Liver (tissue), 3 donors: ENCODE measurements around the gene ESPN.

Experiments used
- CTCF ChIP-seq: fragments of 150-350 bp; IDR thresholded peaks from 2 replicates; pipeline ENCODE4 v1.5.1; 2017; ENCODE audit warnings: improper control_type of control experiment, low read depth, low read length; ENCODE audit not compliant: missing input control
- RXRA ChIP-seq, 2 donors: IDR thresholded peaks; 2 replicates each; pipeline ENCODE4 v1.6.1; 2017 to 2018; ENCODE audit warnings: antibody characterized with exemption in 2 of 2, mild to moderate bottlenecking in 1 of 2
- SP1 ChIP-seq: IDR thresholded peaks from 2 replicates; pipeline ENCODE4 v1.6.1; 2018; ENCODE audit warnings: antibody characterized with exemption, mild to moderate bottlenecking
- donor health status: healthy.
- donor health status: healthy.

DNA sequence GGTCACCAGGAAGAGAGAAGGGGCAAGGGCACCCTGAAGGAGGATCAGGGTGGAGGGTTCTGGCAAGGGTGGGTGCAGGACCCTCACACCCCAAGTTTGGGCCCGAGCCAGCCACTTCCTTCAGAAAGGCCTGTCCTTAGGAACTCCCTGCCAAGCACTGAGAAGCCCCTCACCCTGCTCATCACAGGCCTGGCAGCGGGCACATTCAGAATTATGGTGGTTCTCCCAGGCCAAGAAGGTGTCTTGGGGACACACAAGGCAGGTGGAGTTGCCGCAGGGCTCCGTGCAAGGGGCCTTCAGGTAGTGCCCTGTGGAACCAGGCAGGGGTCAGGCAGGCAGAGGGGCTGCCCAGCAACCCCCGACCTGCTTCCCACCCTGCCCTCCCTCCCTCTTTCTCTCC is 40.3 kb downstream of the ESPN start:
- TF ChIP-seq SP1, result no peak
- no peak for TF ChIP-seq RXRA (IDR thresholded peaks at IDR 0.05)
- TF ChIP-seq CTCF, result no peak
